Nasal cavity respiratory epithelium epithelial cell of viscerocranial mucosa (primary cell): ENCODE data around the gene ZACN. TPM values are rescaled to one million over a fixed set of nuclear protein-coding genes. Genes with fewer than 3 reads are reported as not detected.

Source experiments
- total RNA-seq: library from RNA; depleted of rRNA; stranded (reverse); fragments of >200 nt; gene quantifications from 2 replicates; pipeline ENCODE4 v1.2.3, GENCODE V29; 2014

ZACN gene
- not detected in 2 replicates for total RNA-seq

GRCh38 chr17:76078860-76079534 is at the start of gene ZACN:
ZACN (plus strand) TSS chr17:76079182; CDS start chr17:76079265, 83 bp downstream.

GRCh38 chr17:76072148-76072858 is 6.7 kb upstream of the ZACN start, which contains the start of gene SRP68:
SRP68 (minus strand) TSS chr17:76072517; CDS start chr17:76072491, 26 bp downstream.

GRCh38 chr17:76074390-76075363 is 4.3 kb upstream of the ZACN start, which contains the start of gene GALR2:
GALR2 (plus strand) TSS chr17:76074781; CDS start chr17:76074884, 103 bp downstream.

GRCh38 chr17:76103274-76104139 is 24.5 kb downstream of the ZACN start, which contains the start of gene EXOC7:
EXOC7 (minus strand) TSS chr17:76103787; CDS start chr17:76103692, 95 bp downstream.

Other genes with a start within 250 kb of the ZACN start
- 13.7 and 14.8 TPM in 2 replicates for gene UNC13D, start 234.8 kb upstream of the ZACN start, total RNA-seq
- gene WBP2, start 223.8 kb upstream of the ZACN start, total RNA-seq: 29.7 and 40.7 TPM in 2 replicates
- gene TRIM47, start 200.6 kb upstream of the ZACN start, total RNA-seq: 14.4 and 47.8 TPM in 2 replicates
- gene TRIM65, start 182.2 kb upstream of the ZACN start, total RNA-seq: 18.1 and 25.3 TPM in 2 replicates
- 33.5 TPM in 2 replicates for gene MRPL38, start 174.3 kb upstream of the ZACN start, total RNA-seq
- 11.3 and 18.5 TPM in 2 replicates for gene FBF1, start 138.1 kb upstream of the ZACN start, total RNA-seq
- 37.3 and 72.5 TPM in 2 replicates for gene ACOX1, start 100.0 kb upstream of the ZACN start, total RNA-seq
- gene TEN1, start 99.9 kb upstream of the ZACN start, total RNA-seq: 12.9 and 20.5 TPM in 2 replicates
- 0.68 and 1.8 TPM in 2 replicates for gene CDK3, start 78.3 kb upstream of the ZACN start, total RNA-seq
- gene EVPL, start 51.9 kb upstream of the ZACN start, total RNA-seq: 40.3 and 69.8 TPM in 2 replicates
- 44.1 and 75.0 TPM in 2 replicates for gene SRP68, start 6.7 kb upstream of the ZACN start, total RNA-seq
- gene GALR2, start 4.4 kb upstream of the ZACN start, total RNA-seq: 0.14 TPM in 1 of 2 replicates, not detected in the other
- gene EXOC7, start 24.6 kb downstream of the ZACN start, total RNA-seq: 36.2 and 66.5 TPM in 2 replicates
- not detected in 2 replicates for gene FOXJ1, start 62.1 kb downstream of the ZACN start, total RNA-seq
- gene RNF157, start 161.3 kb downstream of the ZACN start, total RNA-seq: under 0.01 TPM in 1 of 2 replicates, not detected in the other
- gene UBALD2, start 186.2 kb downstream of the ZACN start, total RNA-seq: 7.9 and 10.5 TPM in 2 replicates
- gene QRICH2, start 229.1 kb downstream of the ZACN start, total RNA-seq: 1.7 and 5.1 TPM in 2 replicates